ENCODE data around the gene MAST4. TPM values are rescaled to one million over a fixed set of nuclear protein-coding genes. Genes with fewer than 3 reads are reported as not detected.

MAST4 gene
- total RNA-seq, 1 donor from 2014 or later = 19.1 TPM

DNA sequence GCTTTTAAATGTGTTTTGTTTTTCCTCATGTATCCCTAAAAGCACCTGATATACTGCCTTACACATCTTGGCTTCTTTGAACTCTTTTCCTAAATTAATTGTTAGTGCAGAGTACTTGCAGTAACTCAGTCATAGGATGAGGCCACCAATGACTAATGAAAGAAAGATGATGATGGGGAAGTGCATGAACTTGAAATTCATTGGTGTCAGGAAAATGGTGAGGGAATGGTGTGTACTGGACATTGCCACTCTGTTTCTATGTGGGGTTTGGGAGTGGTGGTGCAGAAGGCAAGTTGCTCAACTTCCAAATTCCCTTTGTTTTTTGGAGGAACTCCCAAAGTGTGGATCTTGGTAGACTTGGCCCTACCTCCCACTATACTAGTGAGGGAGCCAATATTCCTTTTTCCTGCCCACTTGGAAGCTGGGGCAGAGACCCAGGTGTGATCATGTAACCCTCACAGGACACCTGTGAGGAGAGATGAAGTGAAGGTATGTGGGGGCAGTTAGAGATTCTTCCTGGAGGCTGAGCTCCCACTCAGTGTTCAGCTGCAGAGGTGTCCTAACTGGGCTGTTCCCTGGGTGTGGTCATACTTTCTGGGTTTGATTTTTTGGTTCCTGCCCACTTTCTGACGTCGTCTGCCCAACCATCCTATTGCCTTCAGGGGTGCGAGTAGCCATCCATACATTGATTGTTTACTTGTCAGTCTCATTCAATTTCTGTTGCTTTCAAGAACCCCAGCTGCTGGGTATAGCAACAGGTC is 298.5 kb downstream of the MAST4 start:
- Histone ChIP-seq H3K27me3 (ENCODE audit: control insufficient read depth, insufficient read depth, low read length) (no peaks in the 10 kb centered on the region), H3K36me3 (ENCODE audit: control insufficient read depth, insufficient read depth, low read length) (no peaks in the 10 kb centered on the region), H3K4me3 (ENCODE audit: low read depth, low read length) (no peak overlapping the region)
- DNase-seq (ENCODE audit: low read depth) = no peak
- TF ChIP-seq, protein P1, sequence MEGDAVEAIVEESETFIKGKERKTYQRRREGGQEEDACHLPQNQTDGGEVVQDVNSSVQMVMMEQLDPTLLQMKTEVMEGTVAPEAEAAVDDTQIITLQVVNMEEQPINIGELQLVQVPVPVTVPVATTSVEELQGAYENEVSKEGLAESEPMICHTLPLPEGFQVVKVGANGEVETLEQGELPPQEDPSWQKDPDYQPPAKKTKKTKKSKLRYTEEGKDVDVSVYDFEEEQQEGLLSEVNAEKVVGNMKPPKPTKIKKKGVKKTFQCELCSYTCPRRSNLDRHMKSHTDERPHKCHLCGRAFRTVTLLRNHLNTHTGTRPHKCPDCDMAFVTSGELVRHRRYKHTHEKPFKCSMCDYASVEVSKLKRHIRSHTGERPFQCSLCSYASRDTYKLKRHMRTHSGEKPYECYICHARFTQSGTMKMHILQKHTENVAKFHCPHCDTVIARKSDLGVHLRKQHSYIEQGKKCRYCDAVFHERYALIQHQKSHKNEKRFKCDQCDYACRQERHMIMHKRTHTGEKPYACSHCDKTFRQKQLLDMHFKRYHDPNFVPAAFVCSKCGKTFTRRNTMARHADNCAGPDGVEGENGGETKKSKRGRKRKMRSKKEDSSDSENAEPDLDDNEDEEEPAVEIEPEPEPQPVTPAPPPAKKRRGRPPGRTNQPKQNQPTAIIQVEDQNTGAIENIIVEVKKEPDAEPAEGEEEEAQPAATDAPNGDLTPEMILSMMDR (IDR thresholded peaks at IDR 0.05; ENCODE audit: insufficient read depth, low read length, poor library complexity, severe bottlenecking) = no peak

GRCh38 chr5:66896171-66896570 is 300.0 kb downstream of the MAST4 start:
- TF ChIP-seq, protein P1 (IDR thresholded peaks at IDR 0.05; ENCODE audit: insufficient read depth, low read length, poor library complexity, severe bottlenecking) = no peak
- no peak overlapping the region for H3K4me3 ChIP-seq (ENCODE audit: low read depth, low read length)
- DNase-seq (ENCODE audit: low read depth) = peak; percentile 32
- no peaks in the 10 kb centered on the region for H3K27me3 ChIP-seq (ENCODE audit: control insufficient read depth, insufficient read depth, low read length)
- no peaks in the 10 kb centered on the region for H3K36me3 ChIP-seq (ENCODE audit: control insufficient read depth, insufficient read depth, low read length)

DNA sequence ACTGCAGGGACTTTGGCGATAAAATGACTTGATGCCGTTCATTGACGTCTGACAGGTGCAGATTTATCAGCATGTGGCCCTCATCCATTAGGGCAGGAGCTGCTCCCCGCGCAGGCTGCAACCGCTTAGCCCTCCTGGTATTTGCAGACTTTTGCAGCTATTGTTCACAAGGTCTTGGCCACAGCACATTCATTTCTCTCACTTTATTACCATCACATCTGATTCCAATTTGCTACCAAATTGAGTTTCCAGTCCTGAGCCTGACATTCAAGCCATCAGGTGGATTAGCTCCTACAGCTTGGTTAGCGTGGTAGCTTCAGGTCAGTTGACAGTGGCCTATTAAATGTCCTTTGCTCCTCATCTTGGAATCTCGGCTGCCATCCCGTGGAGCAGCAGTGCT is 301.2 kb downstream of the MAST4 start:
- Histone ChIP-seq H3K27me3 (ENCODE audit: control insufficient read depth, insufficient read depth, low read length) (no peaks in the 10 kb centered on the region), H3K36me3 (ENCODE audit: control insufficient read depth, insufficient read depth, low read length) (no peaks in the 10 kb centered on the region), H3K4me3 (ENCODE audit: low read depth, low read length) (no peak overlapping the region)
- TF ChIP-seq, protein P1 (IDR thresholded peaks at IDR 0.05; ENCODE audit: insufficient read depth, low read length, poor library complexity, severe bottlenecking) = no peak
- no peak for DNase-seq (ENCODE audit: low read depth)

- no peaks in the 10 kb centered on the region for H3K27me3 ChIP-seq (ENCODE audit: control insufficient read depth, insufficient read depth, low read length)
- no peak for DNase-seq (ENCODE audit: low read depth)
- TF ChIP-seq, protein P1 (IDR thresholded peaks at IDR 0.05; ENCODE audit: insufficient read depth, low read length, poor library complexity, severe bottlenecking) = no peak
- H3K36me3 ChIP-seq (ENCODE audit: control insufficient read depth, insufficient read depth, low read length) = no peaks in the 10 kb centered on the region
- H3K4me3 ChIP-seq (ENCODE audit: low read depth, low read length) = no peak overlapping the region
These were observed 302.2 kb downstream of the MAST4 start for GRCh38 chr5:66898241-66898995.

DNA sequence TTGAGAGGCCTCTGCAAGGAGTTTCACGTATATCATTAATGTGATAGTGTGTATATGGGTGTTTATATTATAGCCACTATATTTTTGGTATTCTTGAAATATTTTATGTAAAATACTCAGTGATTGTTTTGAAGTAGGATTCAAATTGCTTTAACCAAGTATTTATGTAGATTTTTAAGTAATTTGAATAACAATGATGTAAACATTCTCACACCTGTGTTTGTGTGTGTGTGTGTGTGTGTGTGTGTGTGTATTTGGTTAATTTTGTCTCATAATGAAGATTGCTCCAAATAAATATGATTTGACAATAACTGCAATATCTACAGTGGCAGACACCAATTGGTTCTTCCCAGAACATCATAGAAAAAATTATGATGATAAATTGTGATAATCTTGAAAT is 307.0 kb downstream of the MAST4 start:
- H3K4me3 ChIP-seq (ENCODE audit: low read depth, low read length) = no peak overlapping the region
- DNase-seq (ENCODE audit: low read depth) = no peak
- no peaks in the 10 kb centered on the region for H3K27me3 ChIP-seq (ENCODE audit: control insufficient read depth, insufficient read depth, low read length)
- TF ChIP-seq, protein P1 (IDR thresholded peaks at IDR 0.05; ENCODE audit: insufficient read depth, low read length, poor library complexity, severe bottlenecking) = no peak
- H3K36me3 ChIP-seq (ENCODE audit: control insufficient read depth, insufficient read depth, low read length) = no peaks in the 10 kb centered on the region

All from kidney epithelial cell (primary cell).